K562 (cell line): ENCODE results near the gene CLPSL1. TPM values are rescaled to one million over a fixed set of nuclear protein-coding genes. Genes with fewer than 3 reads are reported as not detected.

Experiments
- CGGBP1 ChIP-seq: fragments of 250-450 bp; sonication (Bioruptor Pico); IDR thresholded peaks from 2 replicates; pipeline ENCODE4 v1.9.0; 2021; ENCODE audit warnings: mild to moderate bottlenecking
- COPS2 ChIP-seq: fragments of 450-650 bp; conservative IDR thresholded peaks from 2 replicates; pipeline ENCODE4 v1.6.1; 2016; ENCODE audit warnings: mild to moderate bottlenecking, moderate library complexity
- CREB1 ChIP-seq, 2 experiments: sonication (generic) in 1 of 2; formaldehyde crosslinking in 1 of 2; IDR thresholded peaks; 2 replicates each; pipeline versions ENCODE4 v1.6.1 to v1.8.0; 2012 to 2022; ENCODE audit warnings: inconsistent platforms in 1 of 2, mild to moderate bottlenecking in 1 of 2, missing genetic modification reagents in 1 of 2, moderate library complexity in 1 of 2
- CXXC5 ChIP-seq: fragments of 250-450 bp; sonication (Bioruptor Pico); IDR thresholded peaks from 2 replicates; pipeline ENCODE4 v1.8.0; 2022; ENCODE audit warnings: inconsistent platforms, mild to moderate bottlenecking, moderate library complexity
- EP400 ChIP-seq: fragments of 450-650 bp; IDR thresholded peaks from 2 replicates; pipeline ENCODE4 v1.6.1; 2017; ENCODE audit warnings: antibody characterized with exemption, mild to moderate bottlenecking, moderate library complexity
- ESRRA ChIP-seq: fragments of 450-650 bp; IDR thresholded peaks from 2 replicates; pipeline ENCODE4 v1.6.1; 2014; ENCODE audit warnings: low read depth, mild to moderate bottlenecking, moderate library complexity, borderline replicate concordance
- HMG20B ChIP-seq: fragments of 250-450 bp; sonication (Bioruptor Pico); IDR thresholded peaks from 2 replicates; pipeline ENCODE4 v1.5.0; 2021; ENCODE audit warnings: mild to moderate bottlenecking
- HMGXB4 ChIP-seq: sonication (generic); formaldehyde crosslinking; IDR thresholded peaks from 2 replicates; pipeline ENCODE4 v1.8.1; 2023; ENCODE audit warnings: mild to moderate bottlenecking, missing genetic modification reagents
- NFE2 ChIP-seq: IDR thresholded peaks from 2 replicates; pipeline ENCODE4 v1.6.1; 2014; ENCODE audit warnings: antibody characterized with exemption, low read depth
- NFIC ChIP-seq: fragments of 450-650 bp; IDR thresholded peaks from 2 replicates; pipeline ENCODE4 v1.6.1; 2017; ENCODE audit warnings: mild to moderate bottlenecking, inconsistent platforms
- PBX2 ChIP-seq, 2 experiments: IDR thresholded peaks in 1 of 2; conservative IDR thresholded peaks in 1 of 2; 2 replicates each; pipeline ENCODE4 v1.6.1; 2016; ENCODE audit warnings: low read depth in 2 of 2, mild to moderate bottlenecking in 1 of 2, missing compliant biosample characterization in 1 of 2, missing genetic modification characterization in 1 of 2, moderate library complexity in 1 of 2
- PHTF2 ChIP-seq: fragments of 250-450 bp; sonication (Bioruptor Pico); IDR thresholded peaks from 2 replicates; pipeline ENCODE4 v1.5.0; 2021; ENCODE audit warnings: mild to moderate bottlenecking
- POLR2AphosphoS5 ChIP-seq: IDR thresholded peaks from 2 replicates; pipeline ENCODE4 v1.6.1; 2011; ENCODE audit warnings: mild to moderate bottlenecking, low read depth, low read length, moderate library complexity; ENCODE audit not compliant: control insufficient read depth, insufficient read depth
- PRDM10 ChIP-seq: fragments of 450-650 bp; IDR thresholded peaks from 2 replicates; pipeline ENCODE4 v1.6.1; 2018; ENCODE audit not compliant: partially characterized antibody
- RBM34 ChIP-seq: fragments of 200-400 bp; formaldehyde crosslinking; IDR thresholded peaks from 2 replicates; pipeline ENCODE4 v1.6.1; 2018; ENCODE audit warnings: low read length, borderline replicate concordance; ENCODE audit not compliant: insufficient read depth
- TAL1 ChIP-seq: fragments of 450-650 bp; IDR thresholded peaks from 2 replicates; pipeline ENCODE4 v1.6.1; 2016; ENCODE audit warnings: mild to moderate bottlenecking
- TBL1XR1 ChIP-seq, 2 experiments: IDR thresholded peaks; 2 replicates each; pipeline ENCODE4 v1.6.1; 2012; ENCODE audit warnings: improper control_type of control experiment in 2 of 2, low read length in 2 of 2, mild to moderate bottlenecking in 1 of 2
- ZNF280B ChIP-seq: fragments of 250-450 bp; sonication (Bioruptor Pico); IDR thresholded peaks from 2 replicates; pipeline ENCODE4 v1.5.1; 2021; ENCODE audit warnings: mild to moderate bottlenecking
- polyA plus RNA-seq, 8 experiments: library from polyadenylated mRNA; depleted of rRNA in 4 of 8; stranded (reverse) in 5 of 8; unstranded in 3 of 8; fragments of >200 nt; fragmentation: Nextera tagmentation in 2 of 8; fragmentation: Illumina TruSeq in 1 of 8; extraction: Ambion mirVana in 2 of 8; extraction: Trizol in 1 of 8; gene quantifications; 2 replicates each; pipeline versions ENCODE4 v1.2.1 to v1.2.3, GENCODE V29; 2011 to 2014; ENCODE audit warnings: inconsistent platforms in 1 of 8, missing spikeins in 1 of 8
- total RNA-seq, 7 experiments: library from RNA; depleted of rRNA in 6 of 7; stranded (reverse); fragments of >200 nt in 6 of 7; fragmentation: Illumina TruSeq in 2 of 7; extraction: Trizol in 2 of 7; gene quantifications; 2 replicates each; pipeline versions ENCODE4 v1.2.1 to v1.2.3, GENCODE V29; 2011 to 2021; ENCODE audit warnings: low replicate concordance in 1 of 7

Gene CLPSL1
- total and polyA plus RNA-seq, 9 of the 15 experiments (the other 6 are each of a cell fraction or from before 2014, with no cell fraction given) = not detected

GRCh38 chr6:35833536-35833935 lies 52.7 kb downstream of the CLPSL1 start (continued):
- no peak for TF ChIP-seq NFIC
- no peak for TF ChIP-seq RBM34
- 0 out of 2 replicates have a peak, but pooled peaks have one; percentile 18 for TF ChIP-seq EP400
- no peak for TF ChIP-seq ZNF280B (CRISPR knock-in tag)
- TF ChIP-seq PHTF2 (CRISPR knock-in tag) = no peak
- no peak for TF ChIP-seq CGGBP1
- no peak for TF ChIP-seq COPS2
- peak; percentile 95 for TF ChIP-seq NFE2
- TF ChIP-seq CXXC5 (CRISPR knock-in tag) = no peak
- peak; percentile 79; the same call in 1 of the 2 replicates for TF ChIP-seq ESRRA
- no peak for TF ChIP-seq TAL1
- TF ChIP-seq TBL1XR1 (IDR thresholded peaks at IDR 0.05; ENCODE audit: low read length in 2 of 2) = peak in 1 of 2 experiments; percentile 28; a peak in 1 of 4 replicates
- no peak for TF ChIP-seq POLR2AphosphoS5
- no peak for TF ChIP-seq PBX2 (CRISPR knock-in tag; IDR thresholded peaks at IDR 0.05; ENCODE audit: low read depth)
- TF ChIP-seq PBX2 (tag; conservative IDR thresholded peaks at IDR 0.05; ENCODE audit: low read depth) = peak; percentile 34; the same call in 1 of the 2 replicates
- no peak for TF ChIP-seq CREB1 (IDR thresholded peaks at IDR 0.05)
- no peak for TF ChIP-seq CREB1 (CRISPR knock-in tag; IDR thresholded peaks at IDR 0.05)
- no peak for TF ChIP-seq PRDM10
- TF ChIP-seq HMG20B (CRISPR knock-in tag) = no peak
- TF ChIP-seq HMGXB4 (CRISPR knock-in tag) = no peak
